Measurements from ENCODE around the gene MBD6. TPM values are rescaled to one million over a fixed set of nuclear protein-coding genes. Genes with fewer than 3 reads are reported as not detected.

The MBD6 gene
- total RNA-seq, 2 experiments from 2014 or later: 23.9 to 110 TPM

DNA sequence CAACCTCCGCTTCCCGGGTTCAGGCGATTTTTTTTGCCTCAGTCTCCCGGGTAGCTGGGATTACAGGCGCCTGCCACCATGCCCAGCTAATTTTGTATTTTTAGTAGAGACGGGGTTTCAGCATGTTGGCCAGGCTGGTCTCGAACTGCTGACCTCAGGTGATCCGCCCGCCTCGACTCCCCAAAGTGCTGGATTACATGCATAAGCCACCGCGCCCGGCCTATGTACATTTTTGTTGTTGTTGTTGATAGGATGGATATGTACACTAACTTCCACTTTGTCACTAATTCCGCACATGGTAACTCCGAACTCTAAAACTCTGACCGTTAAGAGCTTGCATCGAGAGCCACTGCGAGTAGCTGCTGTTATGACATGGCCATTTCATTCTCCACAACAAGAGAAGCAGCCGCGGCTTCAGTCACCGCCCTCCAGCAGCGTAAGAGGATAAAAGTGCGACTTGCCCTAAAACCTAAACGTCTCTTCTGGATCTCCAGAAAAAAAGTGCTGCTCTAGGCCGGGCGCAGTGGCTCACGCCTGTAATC lies 35.5 kb upstream of the MBD6 start:
- Histone ChIP-seq H3K79me2 (ENCODE audit: insufficient read depth, low read depth, low read length) (peaks cover 37% of the 10 kb centered on the region), H3K27ac (ENCODE audit: low read depth, low read length, poor library complexity, severe bottlenecking) (no peak overlapping the region), H4K20me1 (ENCODE audit: insufficient read depth, low read length) (no peaks in the 10 kb centered on the region; the same call in 1 of the 2 replicates), H2AFZ (ENCODE audit: low read length) (peak overlapping the region; percentile 37; the same call in 1 of the 2 replicates), H3K9me3 (ENCODE audit: low read length) (no peaks in the 10 kb centered on the region), H3K4me2 (ENCODE audit: low read length) (peak overlapping the region; percentile 22; the same call in 1 of the 2 replicates), H3K4me1 (ENCODE audit: insufficient read depth, low read length, poor library complexity, severe bottlenecking) (peaks cover 29% of the 10 kb centered on the region), H3K36me3 (ENCODE audit: insufficient read depth, low read length) (peaks cover 42% of the 10 kb centered on the region), H3K4me3 (ENCODE audit: low read depth, low read length, poor library complexity, severe bottlenecking) (no peak overlapping the region), H3K9me2 (ENCODE audit: insufficient read depth, low read length) (no peaks in the 10 kb centered on the region)
- TF ChIP-seq, protein P1, sequence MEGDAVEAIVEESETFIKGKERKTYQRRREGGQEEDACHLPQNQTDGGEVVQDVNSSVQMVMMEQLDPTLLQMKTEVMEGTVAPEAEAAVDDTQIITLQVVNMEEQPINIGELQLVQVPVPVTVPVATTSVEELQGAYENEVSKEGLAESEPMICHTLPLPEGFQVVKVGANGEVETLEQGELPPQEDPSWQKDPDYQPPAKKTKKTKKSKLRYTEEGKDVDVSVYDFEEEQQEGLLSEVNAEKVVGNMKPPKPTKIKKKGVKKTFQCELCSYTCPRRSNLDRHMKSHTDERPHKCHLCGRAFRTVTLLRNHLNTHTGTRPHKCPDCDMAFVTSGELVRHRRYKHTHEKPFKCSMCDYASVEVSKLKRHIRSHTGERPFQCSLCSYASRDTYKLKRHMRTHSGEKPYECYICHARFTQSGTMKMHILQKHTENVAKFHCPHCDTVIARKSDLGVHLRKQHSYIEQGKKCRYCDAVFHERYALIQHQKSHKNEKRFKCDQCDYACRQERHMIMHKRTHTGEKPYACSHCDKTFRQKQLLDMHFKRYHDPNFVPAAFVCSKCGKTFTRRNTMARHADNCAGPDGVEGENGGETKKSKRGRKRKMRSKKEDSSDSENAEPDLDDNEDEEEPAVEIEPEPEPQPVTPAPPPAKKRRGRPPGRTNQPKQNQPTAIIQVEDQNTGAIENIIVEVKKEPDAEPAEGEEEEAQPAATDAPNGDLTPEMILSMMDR (conservative IDR thresholded peaks at IDR 0.05; ENCODE audit: low read length): no peak
- ChIA-PET POLR2A (interaction anchor here (0.6 to 1.0 kb wide), 3 partner anchors 10 to 214 kb away, joined by 3 to 8 read pairs (median 4); no protein-coding TSS in a partner anchor), CTCF (ENCODE audit: unreplicated experiment) (interaction anchor here (0.9 kb wide), 1 partner anchor 10 kb away, joined by 3 read pairs; no protein-coding TSS in a partner anchor)
- DNase-seq (ENCODE audit: low spot score): no peak
- intact Hi-C loops (cut with micrococcal nuclease; ENCODE audit: unreplicated experiment): loop anchor here (1.0 kb wide), 1 partner anchor 33 kb away; the partner anchor contains the start of gene DDIT3
- BruUV-seq (replicated peaks): no TSS peak

DNA sequence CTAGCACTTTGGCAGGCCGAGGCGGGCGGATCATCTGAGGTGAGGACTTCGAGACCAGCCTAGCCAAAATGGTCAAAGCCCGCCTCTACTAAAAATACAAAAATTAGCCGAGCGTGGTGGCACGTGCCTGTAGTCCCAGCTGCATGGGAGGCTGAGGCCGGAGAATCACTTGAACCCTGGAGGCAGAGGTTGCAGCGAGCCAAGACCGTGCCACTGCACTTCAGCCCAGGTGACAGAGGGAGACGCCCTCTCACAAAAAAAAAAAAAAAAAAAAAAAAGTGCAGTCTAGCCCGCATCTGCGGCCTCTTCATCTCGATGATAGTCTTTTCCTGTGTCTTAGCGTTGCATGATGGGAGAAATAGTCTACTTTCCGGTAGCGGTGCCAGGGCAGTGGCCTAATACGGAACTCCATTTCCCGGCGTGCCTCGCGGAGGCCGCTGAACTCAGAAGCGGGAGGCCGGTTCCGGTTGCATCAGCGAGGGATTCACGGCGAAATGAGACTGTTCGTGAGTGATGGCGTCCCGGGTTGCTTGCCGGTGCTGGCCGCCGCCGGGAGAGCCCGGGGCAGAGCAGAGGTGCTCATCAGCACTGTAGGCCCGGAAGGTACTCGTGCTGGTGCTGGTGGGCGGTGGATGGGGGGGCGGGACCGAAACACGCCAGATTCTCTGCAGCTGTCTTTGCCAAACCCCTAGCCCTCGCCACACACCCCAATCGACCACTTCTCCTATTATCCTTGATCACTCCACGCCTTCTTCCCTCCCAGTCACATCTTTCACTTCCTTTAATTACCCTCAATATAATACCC lies 34.8 kb upstream of the MBD6 start, which contains the start of gene MARS1:
Gene MARS1, plus strand, starts transcription at position 472 of the 805 bp plus-strand sequence. Its CDS starts 23 bp downstream, at position 495.
- H3K79me2 ChIP-seq (ENCODE audit: insufficient read depth, low read depth, low read length): peaks cover 37% of the 10 kb centered on the region
- no peaks in the 10 kb centered on the region for H3K9me3 ChIP-seq (ENCODE audit: low read length)
- ChIA-PET CTCF (ENCODE audit: unreplicated experiment) (interaction anchor here (0.9 kb wide), 1 partner anchor 11 kb away, joined by 3 read pairs; no protein-coding TSS in a partner anchor), POLR2A (interaction anchor here (0.6 to 1.0 kb wide), 2 partner anchors 11 to 213 kb away, joined by 4 to 8 read pairs; no protein-coding TSS in a partner anchor)
- no peak for TF ChIP-seq EZH2phosphoT487 (IDR thresholded peaks at IDR 0.05; ENCODE audit: borderline replicate concordance, low read depth, low read length)
- TF ChIP-seq, protein P1 (conservative IDR thresholded peaks at IDR 0.05; ENCODE audit: low read length): peak; percentile 62
- no peaks in the 10 kb centered on the region for H3K9me2 ChIP-seq (ENCODE audit: insufficient read depth, low read length)
- H2AFZ ChIP-seq (ENCODE audit: low read length): peak within 1 kb of the TSS; percentile 37; the same call in 1 of the 2 replicates
- intact Hi-C loops (cut with micrococcal nuclease; ENCODE audit: unreplicated experiment): loop anchor here (1.0 kb wide), 1 partner anchor 33 kb away; the partner anchor contains the start of gene DDIT3
- peak within 1 kb of the TSS; percentile 98 for H3K4me3 ChIP-seq (ENCODE audit: low read depth, low read length, poor library complexity, severe bottlenecking)
- peak within 1 kb of the TSS; percentile 65 for H3K27ac ChIP-seq (ENCODE audit: low read depth, low read length, poor library complexity, severe bottlenecking)
- H4K20me1 ChIP-seq (ENCODE audit: insufficient read depth, low read length): no peaks in the 10 kb centered on the region; the same call in 1 of the 2 replicates
- TSS peak; percentile 82 for BruUV-seq (replicated peaks)
- H3K36me3 ChIP-seq (ENCODE audit: insufficient read depth, low read length): peaks cover 48% of the 10 kb centered on the region
- H3K4me2 ChIP-seq (ENCODE audit: low read length): peak within 1 kb of the TSS; percentile 86
- peaks cover 26% of the 10 kb centered on the region for H3K4me1 ChIP-seq (ENCODE audit: insufficient read depth, low read length, poor library complexity, severe bottlenecking)
- DNase-seq (ENCODE audit: low spot score): peak; percentile 99

Measured in OCI-LY7 (cell line).